Thoracic aorta (tissue), 2 donors: Measurements from ENCODE around the gene GRAMD2A. TPM values are rescaled to one million over a fixed set of nuclear protein-coding genes. Genes with fewer than 3 reads are reported as not detected.

ENCODE experiments used
- ATAC-seq: fragments of 150-250 bp; one replicate; pipeline ENCODE4 v1.8.0; 2017; ENCODE audit warnings: low read depth; ENCODE audit not compliant: insufficient number of reproducible peaks, low FRiP score
- DNase-seq: peaks from one replicate; pipeline ENCODE4 v3.0.0-alpha.2; 2020; ENCODE audit warnings: low spot score
- H3K27ac ChIP-seq, 2 donors: fragments of 200-600 bp; sonication (generic); 1 replicate in 1 of 2; 2 replicates in 1 of 2; pipeline ENCODE4 v1.5.1; 2016; ENCODE audit warnings: mild to moderate bottlenecking in 2 of 2, moderate library complexity in 2 of 2
- H3K27me3 ChIP-seq: fragments of 200-600 bp; sonication (generic); replicated peaks from 2 replicates; pipeline ENCODE4 v1.6.0; 2016; ENCODE audit warnings: mild to moderate bottlenecking; ENCODE audit not compliant: insufficient read depth
- H3K36me3 ChIP-seq: fragments of 200-600 bp; sonication (generic); one replicate; pipeline ENCODE4 v1.5.1; 2016
- H3K4me1 ChIP-seq, 2 donors: fragments of 200-600 bp; sonication (generic); 1 replicate in 1 of 2; 2 replicates in 1 of 2; pipeline versions ENCODE4 v1.5.1 to v1.6.0; 2016; ENCODE audit warnings: low read depth in 2 of 2, mild to moderate bottlenecking in 1 of 2; ENCODE audit not compliant: control insufficient read depth in 1 of 2
- H3K4me3 ChIP-seq: fragments of 200-600 bp; sonication (generic); 2 replicates; pipeline ENCODE4 v1.5.1; 2016; ENCODE audit warnings: mild to moderate bottlenecking
- H3K9me3 ChIP-seq: fragments of 200-600 bp; sonication (generic); 2 replicates; pipeline ENCODE4 v1.5.1; 2016
- total RNA-seq, 2 donors: library from RNA; depleted of rRNA; stranded (reverse); fragments of >200 nt; gene quantifications; one replicate each; pipeline versions ENCODE4 v1.1.0 to v1.2.3, GENCODE V29; 2016
- TF ChIP-seq, protein P1 (sequence below): fragments of 200-600 bp; sonication (generic); IDR thresholded peaks from one replicate; pipeline ENCODE4 v1.5.1; 2019; ENCODE audit warnings: antibody characterized with exemption

The GRAMD2A gene
- total RNA-seq, 2 donors from 2014 or later = 0.85 TPM; not detected in 1

- Histone ChIP-seq H3K4me3 (no peak overlapping the region), H3K36me3 (no peaks in the 10 kb centered on the region), H3K4me1 (no peaks in the 10 kb centered on the region), H3K9me3 (no peaks in the 10 kb centered on the region), H3K27me3 (no peaks in the 10 kb centered on the region), H3K27ac (no peak overlapping the region)
- no peak for ATAC-seq
- TF ChIP-seq, protein P1, sequence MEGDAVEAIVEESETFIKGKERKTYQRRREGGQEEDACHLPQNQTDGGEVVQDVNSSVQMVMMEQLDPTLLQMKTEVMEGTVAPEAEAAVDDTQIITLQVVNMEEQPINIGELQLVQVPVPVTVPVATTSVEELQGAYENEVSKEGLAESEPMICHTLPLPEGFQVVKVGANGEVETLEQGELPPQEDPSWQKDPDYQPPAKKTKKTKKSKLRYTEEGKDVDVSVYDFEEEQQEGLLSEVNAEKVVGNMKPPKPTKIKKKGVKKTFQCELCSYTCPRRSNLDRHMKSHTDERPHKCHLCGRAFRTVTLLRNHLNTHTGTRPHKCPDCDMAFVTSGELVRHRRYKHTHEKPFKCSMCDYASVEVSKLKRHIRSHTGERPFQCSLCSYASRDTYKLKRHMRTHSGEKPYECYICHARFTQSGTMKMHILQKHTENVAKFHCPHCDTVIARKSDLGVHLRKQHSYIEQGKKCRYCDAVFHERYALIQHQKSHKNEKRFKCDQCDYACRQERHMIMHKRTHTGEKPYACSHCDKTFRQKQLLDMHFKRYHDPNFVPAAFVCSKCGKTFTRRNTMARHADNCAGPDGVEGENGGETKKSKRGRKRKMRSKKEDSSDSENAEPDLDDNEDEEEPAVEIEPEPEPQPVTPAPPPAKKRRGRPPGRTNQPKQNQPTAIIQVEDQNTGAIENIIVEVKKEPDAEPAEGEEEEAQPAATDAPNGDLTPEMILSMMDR = no peak
- no peak for DNase-seq
Measured at GRCh38 chr15:72140088-72140487, 57.5 kb downstream of the GRAMD2A start.

GRCh38 chr15:72139667-72140066 is 57.9 kb downstream of the GRAMD2A start:
- Histone ChIP-seq H3K4me1 (no peaks in the 10 kb centered on the region), H3K4me3 (no peak overlapping the region), H3K27me3 (no peaks in the 10 kb centered on the region), H3K36me3 (no peaks in the 10 kb centered on the region), H3K9me3 (no peaks in the 10 kb centered on the region), H3K27ac (no peak overlapping the region)
- no peak for DNase-seq
- ATAC-seq = no peak
- TF ChIP-seq, protein P1 = no peak

- H3K27me3 ChIP-seq = no peaks in the 10 kb centered on the region
- no peak for ATAC-seq
- DNase-seq = no peak
- TF ChIP-seq, protein P1 = no peak
- H3K4me3 ChIP-seq = no peak overlapping the region
- no peaks in the 10 kb centered on the region for H3K36me3 ChIP-seq
- H3K4me1 ChIP-seq = no peaks in the 10 kb centered on the region
- no peaks in the 10 kb centered on the region for H3K9me3 ChIP-seq
- H3K27ac ChIP-seq = no peak overlapping the region
Measured at GRCh38 chr15:72136170-72137051, 61.2 kb downstream of the GRAMD2A start.

DNA sequence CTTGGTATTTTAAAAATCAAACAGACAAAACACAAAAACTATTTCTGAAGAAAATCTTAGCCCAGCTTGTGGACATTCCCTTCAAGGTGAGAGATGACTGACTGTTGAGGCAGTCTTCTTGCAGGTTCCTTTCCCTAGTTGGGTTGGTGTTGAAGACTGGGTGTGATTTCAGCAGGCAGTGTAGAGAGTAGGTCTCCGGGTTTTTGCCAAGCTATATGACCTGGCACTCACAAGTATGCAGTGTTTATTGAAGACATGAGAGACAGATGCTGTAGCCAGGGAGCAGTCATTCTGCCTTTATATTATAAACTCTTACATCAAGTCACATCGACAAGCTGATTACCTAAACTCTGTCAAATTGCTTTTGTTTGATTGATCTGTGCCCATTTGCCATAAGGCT is 61.9 kb downstream of the GRAMD2A start:
- H3K36me3 ChIP-seq = no peaks in the 10 kb centered on the region
- no peak for ATAC-seq
- no peaks in the 10 kb centered on the region for H3K27me3 ChIP-seq
- H3K27ac ChIP-seq = no peak overlapping the region
- H3K4me3 ChIP-seq = no peak overlapping the region
- no peaks in the 10 kb centered on the region for H3K4me1 ChIP-seq
- TF ChIP-seq, protein P1 = no peak
- H3K9me3 ChIP-seq = no peaks in the 10 kb centered on the region
- no peak for DNase-seq

- TF ChIP-seq, protein P1 = no peak
- Histone ChIP-seq H3K4me3 (no peak overlapping the region), H3K4me1 (no peaks in the 10 kb centered on the region), H3K9me3 (no peaks in the 10 kb centered on the region), H3K27ac (no peak overlapping the region), H3K36me3 (no peaks in the 10 kb centered on the region), H3K27me3 (no peaks in the 10 kb centered on the region)
- DNase-seq (no peak), ATAC-seq (no peak)
Measured at GRCh38 chr15:72133211-72133610, 64.4 kb downstream of the GRAMD2A start.
